ENCODE data around the gene KCNN4.
"Not testable (repeated sequence)": the region's sequence is repeated elsewhere in the genome, so short reads cannot be mapped to it uniquely, and the experiment has no call there.

The KCNN4 gene

DNA sequence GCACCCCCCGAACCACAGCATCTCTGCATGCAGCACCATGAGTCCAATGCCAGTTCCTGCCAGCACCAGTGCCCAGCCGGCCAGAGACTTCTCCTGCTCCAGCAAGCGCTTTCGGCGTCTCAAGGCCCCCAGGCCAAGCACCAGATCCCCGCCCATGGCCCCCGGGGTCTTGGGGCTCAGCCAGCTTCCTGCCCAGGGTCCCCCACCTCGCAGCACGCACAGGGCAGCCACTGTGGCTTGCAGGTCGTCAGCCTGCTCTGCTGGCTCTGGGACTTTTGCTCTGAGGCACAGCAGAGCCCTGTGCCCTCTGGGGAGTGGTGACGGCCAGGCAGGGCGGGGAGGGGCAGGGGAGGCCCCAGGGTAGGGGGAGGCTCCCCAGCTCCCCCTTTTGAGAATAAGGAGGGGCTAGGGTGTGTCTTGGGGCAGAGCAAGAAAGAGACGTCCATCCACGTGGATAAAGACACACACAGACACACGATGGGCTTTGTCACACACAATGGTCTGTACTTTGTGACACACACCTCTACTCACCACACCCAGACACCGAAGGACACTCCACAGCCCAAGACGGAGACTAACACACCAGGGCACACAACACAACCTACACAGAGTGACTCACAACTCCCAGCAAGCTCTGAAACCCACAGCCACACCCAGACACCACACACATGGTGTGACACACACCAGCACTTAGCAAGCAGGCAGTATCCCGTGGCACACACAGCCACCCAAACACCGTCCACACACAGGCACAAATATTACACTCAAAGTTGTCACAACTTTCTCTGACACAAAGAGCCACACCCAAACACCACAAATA, at the start of gene KCNN4:
Gene KCNN4 (minus strand): TSS at position 268 of the 820 bp plus-strand sequence. CDS start 112 bp downstream, at position 156.
- peak; percentile 83 to 90 (median 89) for DNase-seq

DNA sequence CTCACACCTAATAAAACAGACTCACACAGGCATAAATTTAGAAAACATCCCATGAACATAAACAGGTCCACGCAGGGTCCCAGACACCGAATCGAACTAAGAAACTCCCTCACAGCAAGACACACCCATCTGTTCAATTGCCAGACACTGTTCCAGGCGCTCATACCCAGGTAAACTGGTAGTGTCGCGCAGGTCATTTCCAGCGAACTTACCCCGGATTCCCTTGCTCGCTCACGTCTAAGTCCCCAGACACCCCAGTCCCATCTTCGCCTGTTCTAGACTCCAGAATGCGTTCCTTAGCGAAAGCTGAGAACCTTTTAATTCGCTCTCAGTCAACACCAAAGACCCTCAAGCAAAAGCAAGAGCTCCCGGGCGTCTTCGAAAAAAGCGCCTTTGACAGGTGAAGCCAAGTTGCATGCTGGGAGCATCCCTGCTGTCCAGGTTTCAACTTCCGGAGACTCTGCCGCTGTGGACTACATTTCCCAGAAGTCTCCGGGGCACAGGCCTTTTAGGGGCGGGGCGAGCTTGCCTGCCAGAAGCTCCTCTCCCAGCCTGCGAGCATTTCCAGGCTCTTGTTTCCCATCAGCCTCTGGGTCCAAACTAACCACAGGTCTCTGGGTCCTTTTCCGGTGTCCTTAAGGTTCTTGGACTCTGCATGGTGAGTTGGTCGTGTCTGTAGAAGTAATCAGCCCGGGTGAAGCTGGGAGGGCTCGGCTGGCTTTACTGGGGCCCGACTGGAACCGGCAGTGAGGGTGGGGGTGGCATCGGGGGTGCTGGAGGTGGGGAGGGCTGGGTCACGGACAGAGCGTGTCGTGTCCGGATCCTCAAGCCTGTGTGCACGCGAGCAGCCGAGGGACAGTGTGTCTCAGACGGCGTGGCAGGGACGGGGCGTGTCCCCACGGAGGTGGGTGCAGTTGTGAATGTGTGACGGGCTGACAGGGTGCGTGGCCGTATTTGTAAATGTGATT, 46.3 kb upstream of the KCNN4 start, which contains the start of gene ZNF283:
Gene ZNF283 (plus strand): TSS at position 535 of the 968 bp plus-strand sequence. CDS start 6,184 bp downstream, outside the sequence.
- DNase-seq: peak; percentile 84 to 91 (median 87)

DNA sequence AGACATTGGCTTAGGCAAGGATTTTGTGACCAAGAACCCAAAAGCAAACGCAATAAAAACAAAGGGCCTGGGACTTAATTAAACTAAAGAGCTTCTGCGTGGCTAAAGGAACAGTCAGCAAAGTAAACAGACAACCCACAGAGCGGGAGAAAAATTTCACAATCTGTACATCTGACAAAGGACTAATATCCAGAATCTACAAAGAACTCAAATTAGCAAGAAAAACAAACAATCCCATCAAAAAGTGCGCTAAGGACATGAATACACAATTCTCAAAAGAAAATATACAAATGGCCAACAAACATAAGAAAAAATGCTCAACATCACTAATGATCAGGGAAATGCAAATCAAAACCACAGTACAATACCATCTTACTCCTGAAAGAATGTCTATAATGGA, 43.8 kb upstream of the KCNN4 start:
- DNase-seq: not testable (repeated sequence)

DNA sequence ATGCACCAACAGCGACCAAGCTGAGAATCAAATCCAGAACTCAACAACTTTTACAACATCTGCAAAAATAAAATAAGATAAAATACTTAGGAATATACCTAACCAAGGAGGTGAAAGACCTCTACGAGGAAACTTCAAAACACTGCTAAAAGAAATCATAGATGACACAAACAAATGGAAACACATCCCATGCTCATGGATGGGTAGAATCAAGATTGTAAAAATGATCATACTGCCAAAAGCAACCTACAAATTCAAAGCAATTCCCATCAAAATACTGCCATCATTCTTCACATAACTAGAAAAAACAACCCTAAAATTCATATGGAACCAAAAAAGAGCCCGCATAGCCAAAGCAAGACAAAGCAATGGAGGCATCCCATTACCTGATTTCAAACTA, 43.1 kb upstream of the KCNN4 start:
- not testable (repeated sequence) for DNase-seq

DNA sequence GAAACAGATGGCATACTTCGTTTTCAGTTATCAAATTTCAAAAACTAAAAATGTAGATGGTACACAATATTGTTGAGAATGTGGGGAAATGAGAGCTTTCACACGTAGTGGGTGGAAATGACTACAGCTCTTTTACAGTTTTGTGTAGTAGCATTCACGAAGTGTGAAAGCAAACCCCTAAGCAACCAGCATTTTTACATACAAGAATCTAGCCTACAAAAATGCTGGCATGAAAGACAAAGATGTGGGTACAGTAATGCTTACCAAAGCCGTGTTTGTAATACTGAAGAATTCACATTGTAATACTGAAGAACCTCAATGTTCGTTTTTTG, 40.1 kb upstream of the KCNN4 start:
- no peak for DNase-seq

DNA sequence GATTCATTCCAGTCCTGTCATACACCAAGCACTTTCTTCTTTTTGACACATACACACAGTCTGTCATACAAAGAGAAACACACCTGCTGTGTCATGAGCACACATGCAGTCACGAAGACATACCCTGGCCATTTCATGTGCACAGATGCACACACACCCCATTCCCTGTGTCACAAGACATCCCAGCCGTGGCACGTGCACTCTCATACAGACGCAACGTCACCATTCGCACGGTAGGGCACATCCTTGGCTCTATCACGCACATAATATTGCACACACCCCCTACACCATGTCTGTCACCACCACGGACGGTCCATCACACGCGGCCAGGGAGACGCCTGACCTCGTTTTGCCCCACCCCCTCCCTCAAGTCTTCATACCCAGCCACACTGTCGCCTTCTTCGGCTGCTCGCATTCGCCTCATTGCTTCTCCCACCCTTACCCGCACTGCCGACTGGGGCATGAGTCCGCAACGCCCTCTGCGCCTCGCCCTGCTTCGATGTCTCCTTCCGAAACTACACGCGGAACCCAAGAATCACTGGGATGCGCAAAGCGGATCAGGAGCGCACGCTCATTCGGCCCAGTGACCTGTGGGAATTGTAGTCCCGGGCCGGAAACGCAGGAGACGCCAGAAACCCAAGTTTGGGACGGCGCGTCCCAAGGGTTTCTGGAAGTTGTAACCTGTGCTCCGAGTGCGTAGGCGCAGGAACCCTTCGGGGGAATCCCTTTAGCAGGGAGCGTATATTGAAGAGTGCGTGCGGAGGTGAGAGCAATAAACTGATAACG, 39.5 kb upstream of the KCNN4 start:
- DNase-seq: peak; percentile 51 to 58 (median 57)

DNA sequence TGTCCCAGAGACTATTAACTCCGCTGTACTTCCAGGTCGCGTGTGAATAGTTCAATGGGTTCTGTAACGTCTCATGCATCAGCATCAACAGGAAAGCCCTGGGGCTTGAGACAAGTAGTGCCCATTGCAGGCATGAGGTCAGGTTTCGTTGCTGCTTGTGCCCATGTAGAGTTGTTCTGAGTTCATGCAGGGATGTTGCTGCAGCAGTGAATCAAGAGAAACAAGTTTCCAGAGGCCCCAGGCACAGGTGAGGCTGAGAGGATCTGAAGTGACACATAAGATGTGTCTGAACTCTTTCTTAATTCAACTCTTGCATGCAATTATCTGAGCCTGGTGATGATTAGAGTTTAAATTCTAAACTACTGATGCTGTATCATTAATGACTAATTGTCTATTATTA, 37.7 kb upstream of the KCNN4 start:
- no peak for DNase-seq

DNA sequence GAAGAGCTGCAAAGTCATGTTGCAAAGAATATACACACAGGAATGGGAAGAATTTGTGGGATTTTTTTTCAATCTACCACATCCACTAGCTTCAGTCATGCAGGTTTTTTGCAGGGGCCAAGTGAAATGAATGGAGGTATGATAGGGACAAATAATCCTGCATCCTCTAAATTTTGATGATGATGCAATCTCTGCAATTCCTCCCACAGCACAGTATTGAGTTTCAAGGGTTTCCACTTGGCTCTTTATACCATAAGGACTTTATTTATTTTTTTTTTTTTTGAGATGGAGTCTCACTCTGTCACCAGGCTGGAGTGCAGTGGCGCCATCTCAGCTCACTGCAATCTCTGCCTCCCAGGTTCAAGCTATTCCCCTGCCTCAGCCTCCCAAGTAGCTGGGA, 36.7 kb upstream of the KCNN4 start:
- DNase-seq: not testable (repeated sequence)

DNA sequence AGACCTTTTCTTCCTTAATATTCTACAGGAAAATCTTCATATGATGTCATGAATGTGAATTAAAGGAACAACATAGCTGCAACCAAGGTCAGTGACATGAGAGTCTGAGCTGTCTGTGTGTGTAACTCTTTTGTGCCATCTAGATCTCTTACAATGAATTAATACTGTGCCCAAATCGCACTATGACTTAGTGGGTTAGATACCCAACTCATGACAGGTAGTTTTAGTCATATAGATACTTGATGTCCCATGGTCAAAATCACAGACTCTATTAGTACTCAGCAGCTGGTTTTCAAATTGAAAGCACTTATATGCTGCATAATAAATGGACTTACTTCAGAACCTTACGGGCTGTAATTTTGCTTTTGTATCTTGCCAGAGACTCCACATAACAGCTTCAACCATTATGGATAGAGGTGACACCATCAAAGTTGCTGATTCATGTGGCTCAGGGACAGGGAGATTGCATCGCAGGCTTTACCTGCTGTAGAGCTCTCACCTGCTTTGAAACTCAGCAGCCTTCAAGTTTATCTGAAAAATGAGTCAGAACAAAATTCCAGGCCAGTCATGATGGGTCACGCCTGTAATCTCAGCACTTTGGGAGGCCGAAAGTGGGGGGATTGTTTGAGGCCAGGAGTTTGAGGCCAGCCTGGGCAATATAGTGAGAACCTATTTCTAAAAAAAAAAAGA, 34.0 kb upstream of the KCNN4 start:
- DNase-seq: no peak

DNA sequence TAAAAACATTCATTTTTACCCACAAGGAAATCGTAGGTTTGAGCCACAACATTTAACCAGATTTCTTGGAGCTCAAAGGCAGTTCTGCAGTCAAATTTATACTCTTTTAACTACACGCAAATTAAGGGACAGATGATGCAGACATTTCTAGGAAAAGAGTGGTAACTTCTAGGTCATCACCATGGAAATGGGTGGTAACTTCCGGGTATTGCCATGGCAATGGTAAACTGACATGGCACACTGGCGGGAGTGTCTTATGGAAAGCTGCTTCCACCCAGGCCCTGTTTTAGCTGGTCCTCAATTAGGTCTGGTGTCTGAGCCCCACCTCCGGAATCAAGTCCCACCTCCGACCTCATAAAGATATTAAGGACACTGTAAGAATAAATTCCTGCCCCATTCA, 31.9 kb upstream of the KCNN4 start:
- no peak for DNase-seq

DNA sequence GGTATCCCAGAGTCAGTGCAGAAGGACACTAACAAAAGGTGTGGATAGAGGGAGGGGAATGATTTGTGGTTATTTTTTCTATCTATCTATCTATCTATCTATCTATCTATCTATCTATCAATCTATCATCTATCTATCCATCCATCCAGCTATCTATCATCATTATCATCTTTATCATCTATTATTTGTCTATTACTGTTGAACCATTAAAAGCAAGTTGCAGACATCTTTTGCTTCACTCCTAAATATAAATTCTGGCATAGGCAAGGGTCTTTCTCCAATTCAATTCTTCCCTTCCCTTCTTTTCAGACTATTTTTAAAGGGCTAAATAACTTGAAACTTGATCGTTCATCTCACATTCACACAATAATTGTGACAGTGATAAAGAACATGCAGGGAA, 31.5 kb upstream of the KCNN4 start:
- DNase-seq: no peak

DNA sequence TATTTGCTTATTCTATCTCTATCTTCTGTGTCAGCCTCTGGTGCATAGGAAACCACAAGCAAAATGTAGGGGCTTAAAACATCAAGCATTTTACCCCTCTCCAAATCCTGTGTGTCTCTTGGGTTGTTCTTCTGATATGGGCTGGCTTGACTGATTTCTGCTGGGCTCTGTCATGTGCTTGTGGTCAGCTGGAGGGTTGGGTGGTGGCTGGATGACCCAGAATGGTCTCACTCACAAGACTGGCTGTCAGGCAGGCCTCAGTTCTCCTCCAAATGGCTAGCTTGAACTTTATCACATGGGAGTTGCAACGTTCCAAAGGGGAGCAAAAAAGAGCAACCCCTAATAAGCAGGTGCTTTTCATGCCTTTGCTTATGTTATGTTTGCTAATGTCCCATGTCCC, 31.1 kb upstream of the KCNN4 start:
- DNase-seq: peak in 1 of 3 donors; percentile 20

DNA sequence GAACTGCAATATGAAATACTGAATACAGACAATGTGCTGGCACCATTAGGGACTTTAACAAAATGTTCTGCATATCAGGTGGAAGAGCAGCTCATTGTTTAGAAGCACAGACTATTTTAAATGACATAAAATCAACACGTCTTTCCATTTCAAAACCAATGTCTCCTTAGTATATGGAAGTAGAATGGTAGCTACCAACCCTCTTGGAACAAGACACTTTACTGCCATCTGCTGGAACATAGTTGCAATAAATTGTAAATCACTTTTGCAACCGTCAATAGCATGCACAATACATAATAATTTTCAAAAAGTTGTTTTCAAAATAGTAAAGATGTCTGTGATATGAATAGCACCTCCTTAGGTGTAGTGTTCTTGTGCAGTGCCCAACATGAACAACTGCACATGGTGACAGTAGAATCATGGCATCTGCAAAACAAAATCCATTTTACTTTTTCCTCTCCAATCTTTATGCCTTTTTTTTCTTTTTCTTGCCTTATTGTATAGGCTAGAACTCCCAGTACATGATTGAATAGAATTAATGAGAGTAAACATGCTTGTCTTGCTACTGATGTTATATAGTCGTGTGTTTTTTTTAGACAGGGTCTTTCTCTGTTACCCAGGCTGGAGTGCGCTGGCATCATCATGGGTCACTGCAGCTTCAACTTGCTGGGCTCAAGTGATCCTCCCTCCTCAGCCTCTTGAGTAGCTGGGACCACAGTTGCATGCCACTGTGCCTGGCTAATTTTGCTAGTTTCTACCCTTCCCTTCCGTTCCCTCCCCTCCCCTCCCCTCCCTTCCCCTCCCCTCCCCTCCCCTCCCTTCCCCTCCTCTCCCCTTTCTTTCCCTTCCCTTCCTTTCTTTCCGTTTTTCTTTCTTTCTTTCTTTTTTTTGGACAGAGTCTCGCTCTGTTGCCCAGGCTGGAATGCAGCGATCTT, 29.3 kb upstream of the KCNN4 start:
- peak; percentile 73 to 89 (median 85) for DNase-seq

DNA sequence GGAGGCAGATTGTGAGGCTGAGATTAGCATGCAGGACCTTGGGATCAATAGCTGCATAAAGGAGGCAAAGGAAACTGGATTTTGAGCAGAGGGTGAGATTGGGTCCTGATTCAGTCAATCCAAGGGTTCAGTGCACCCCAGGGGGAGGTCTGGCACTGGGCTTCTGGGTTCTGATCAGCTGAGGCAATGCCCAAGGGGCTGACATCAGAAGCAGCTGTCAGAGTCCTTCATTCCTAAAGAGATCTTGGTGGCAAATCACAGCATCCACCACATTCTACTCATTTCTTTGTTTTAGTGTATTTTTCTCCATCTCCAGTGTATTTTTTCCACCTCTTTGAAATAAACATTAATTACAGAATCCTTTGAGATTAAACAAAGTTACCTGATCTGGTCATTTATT, 26.9 kb upstream of the KCNN4 start:
- DNase-seq: no peak

DNA sequence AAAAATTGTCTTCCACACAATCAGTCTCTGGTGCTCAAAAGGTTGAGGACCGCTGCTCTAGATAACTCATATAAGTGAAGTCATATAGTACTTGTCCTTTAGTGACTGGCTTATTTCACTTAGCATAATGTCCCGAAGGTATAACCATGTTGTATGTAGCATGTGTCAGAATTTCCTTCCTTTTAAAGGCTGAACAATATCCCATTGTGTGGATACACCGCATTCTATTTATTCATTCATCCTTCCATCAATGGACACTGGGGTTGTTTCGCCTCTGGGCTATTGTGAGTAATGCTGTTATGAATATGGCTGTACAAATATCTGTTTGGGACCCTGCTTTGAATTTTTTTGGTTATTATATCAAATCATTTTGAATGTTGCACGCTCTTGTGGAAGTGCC, 26.1 kb upstream of the KCNN4 start:
- no peak for DNase-seq

DNA sequence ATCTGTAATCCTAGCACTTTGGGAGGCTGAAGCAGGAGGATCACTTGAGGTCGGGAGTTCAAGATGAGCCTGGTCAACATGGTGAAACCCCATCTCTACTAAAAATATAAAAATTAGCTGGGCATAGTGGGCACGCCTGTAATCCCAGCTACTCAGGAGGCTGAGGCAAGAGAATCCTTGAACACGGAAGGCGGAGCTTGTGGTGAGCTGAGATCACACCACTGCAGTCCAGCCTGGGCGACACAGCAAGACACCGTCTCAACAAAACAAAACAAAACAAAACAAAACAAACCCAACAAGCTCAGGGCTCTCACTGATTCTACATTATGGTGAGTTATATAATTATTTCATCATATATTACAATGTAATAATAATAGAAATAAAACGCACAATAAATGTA, 25.6 kb upstream of the KCNN4 start:
- DNase-seq: not testable (repeated sequence)

DNA sequence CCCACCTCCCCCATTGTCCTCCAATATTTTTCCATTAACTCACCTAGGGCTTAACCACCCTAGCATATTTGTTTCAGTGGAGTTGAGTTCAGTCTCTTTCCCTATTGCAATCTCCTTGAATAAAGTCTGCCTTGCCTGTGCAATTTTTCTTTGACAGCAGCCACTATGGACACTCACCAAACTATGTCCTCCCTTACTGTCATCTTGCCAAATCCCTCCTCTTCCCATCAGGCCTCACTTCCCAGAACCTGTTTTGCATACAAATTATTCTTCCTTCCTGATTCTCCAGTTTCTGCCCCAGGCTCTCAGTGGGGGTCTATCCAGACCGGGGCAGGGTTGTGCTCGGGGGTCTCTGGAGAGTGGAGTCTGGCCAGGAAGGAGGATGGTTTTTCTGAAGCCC, 23.7 kb upstream of the KCNN4 start:
- DNase-seq: no peak

DNA sequence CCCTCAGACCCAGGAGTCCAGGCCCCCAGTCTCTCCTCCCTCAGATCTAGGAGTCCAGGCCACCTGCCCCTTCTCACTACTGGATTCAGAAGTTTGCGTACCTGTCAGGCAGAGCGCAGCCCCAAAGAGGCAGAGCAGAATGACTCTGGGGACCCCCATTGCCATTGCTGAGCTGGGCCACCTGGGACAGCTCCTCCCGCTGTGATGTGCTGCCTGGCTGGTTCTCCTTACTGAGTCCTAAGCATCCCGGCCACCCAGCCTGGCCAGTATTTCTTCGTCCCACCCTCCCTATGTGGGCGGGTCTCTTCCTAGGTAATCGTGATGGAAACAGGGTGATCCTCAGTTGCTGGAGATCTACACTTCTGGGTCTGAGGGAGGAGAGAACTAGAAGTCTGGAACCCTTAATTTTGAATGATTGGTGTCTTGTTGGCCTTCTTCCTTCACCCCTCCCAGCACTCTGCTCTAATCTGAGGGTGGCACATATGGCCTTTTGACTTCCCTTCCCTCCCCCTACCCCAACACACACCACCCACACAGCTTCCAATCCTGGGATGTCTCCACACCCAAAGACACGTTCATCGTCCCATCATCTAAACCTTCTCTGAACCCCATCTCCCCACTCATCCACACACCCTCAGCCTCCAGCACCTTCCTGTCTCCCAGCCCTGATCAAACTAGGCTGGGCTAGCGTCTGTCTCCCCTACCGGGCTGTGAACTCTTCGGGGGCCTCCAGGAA, 21.6 kb upstream of the KCNN4 start, which contains the start of gene LYPD5:
Gene LYPD5 (minus strand): TSS at position 232 of the 736 bp plus-strand sequence. CDS start 67 bp downstream, at position 165.
- no peak for DNase-seq

DNA sequence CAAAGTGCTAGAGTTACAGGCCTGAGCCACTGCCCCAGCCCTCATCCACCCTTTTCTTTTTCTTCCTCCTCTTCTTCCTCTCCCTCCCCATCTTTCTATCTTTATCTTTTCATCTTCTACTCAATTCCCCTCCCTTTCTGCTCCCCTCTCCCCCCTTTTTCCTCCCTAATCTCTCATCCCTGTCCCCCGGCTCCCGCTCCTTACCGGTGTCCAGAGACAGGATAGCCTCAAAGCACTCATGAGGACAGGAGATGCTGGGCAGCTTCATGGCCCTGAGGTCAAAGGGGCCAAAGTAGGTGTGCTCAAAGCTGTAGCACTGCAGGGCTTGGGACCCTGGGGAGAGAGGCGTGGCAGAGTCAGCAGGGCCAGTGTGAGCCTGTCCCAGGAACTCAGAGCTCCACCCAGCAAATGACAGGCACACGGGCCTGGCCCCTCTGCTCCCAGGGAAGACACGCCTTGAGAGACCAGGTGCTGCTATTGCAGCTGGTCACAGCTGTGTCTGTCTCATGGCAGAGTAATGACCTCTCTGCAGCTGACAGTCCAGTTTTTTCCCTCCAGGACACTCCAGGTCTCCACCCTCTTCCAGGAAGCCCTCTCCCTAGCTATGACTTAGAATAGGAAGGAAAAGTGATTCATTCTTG, 18.8 kb upstream of the KCNN4 start:
- DNase-seq: peak in 1 of 3 donors; percentile 34
